HCEC 1CT (cell line): ENCODE results near the gene CHST5.

Source experiments
- DNase-seq: peaks from one replicate; pipeline ENCODE4 v3.0.0-alpha.2; 2017

Gene CHST5

GRCh38 chr16:75535901-75536300 is at the start of gene CHST5:
TSS of gene CHST5 (minus strand) at chr16:75536108. CDS start at chr16:75530384, 5,724 bp downstream.
- DNase-seq = no peak

GRCh38 chr16:75584108-75584507 is 48.2 kb upstream of the CHST5 start:
- no peak for DNase-seq

- no peak for DNase-seq
These were observed 43.5 kb upstream of the CHST5 start for GRCh38 chr16:75579281-75579834.

- no peak for DNase-seq
These were observed 42.8 kb upstream of the CHST5 start for GRCh38 chr16:75578725-75579124.

GRCh38 chr16:75578212-75578611 is 42.3 kb upstream of the CHST5 start:
- DNase-seq = no peak

- DNase-seq = no peak
These were observed 40.5 kb upstream of the CHST5 start for GRCh38 chr16:75576384-75576811.

GRCh38 chr16:75575958-75576357 is 40.0 kb upstream of the CHST5 start:
- no peak for DNase-seq

- DNase-seq = no peak
These were observed 38.0 kb upstream of the CHST5 start for GRCh38 chr16:75573955-75574354.

- DNase-seq = no peak
These were observed 37.1 kb upstream of the CHST5 start for GRCh38 chr16:75572864-75573542.

GRCh38 chr16:75570396-75571065 is 34.6 kb upstream of the CHST5 start:
- DNase-seq = no peak

GRCh38 chr16:75567911-75568310 is 32.0 kb upstream of the CHST5 start:
- no peak for DNase-seq

GRCh38 chr16:75566758-75567255 is 30.9 kb upstream of the CHST5 start:
- no peak for DNase-seq

- DNase-seq = peak; percentile 74
These were observed 30.3 kb upstream of the CHST5 start, which contains the start of gene GABARAPL2 for GRCh38 chr16:75566040-75566757. TSS of gene GABARAPL2 (plus strand) at chr16:75566379. CDS start at chr16:75566487, 108 bp downstream.

GRCh38 chr16:75565640-75566039 is 29.7 kb upstream of the CHST5 start:
- DNase-seq = no peak

- DNase-seq = peak; percentile 71
These were observed 23.9 kb upstream of the CHST5 start for GRCh38 chr16:75559564-75560372.

GRCh38 chr16:75558846-75559401 is 23.0 kb upstream of the CHST5 start:
- no peak for DNase-seq

GRCh38 chr16:75556431-75556950 is 20.6 kb upstream of the CHST5 start:
- no peak for DNase-seq

GRCh38 chr16:75555707-75556430 is 20.0 kb upstream of the CHST5 start, which contains the start of gene TMEM231:
TSS of gene TMEM231 (minus strand) at chr16:75556252. CDS start at chr16:75556209, 43 bp downstream.
- peak; percentile 90 for DNase-seq

- DNase-seq = peak; percentile 91
These were observed 19.4 kb upstream of the CHST5 start for GRCh38 chr16:75555213-75555706.

GRCh38 chr16:75552951-75553350 is 17.0 kb upstream of the CHST5 start:
- no peak for DNase-seq

- DNase-seq = peak; percentile 37
These were observed 14.3 kb upstream of the CHST5 start for GRCh38 chr16:75550211-75550662.
